DMS 273 treated with DMSO at 0.1 percent for 48 hours (cell line): Measurements from ENCODE around the gene YBX1.
"Not testable (repeated sequence)": the region's sequence is repeated elsewhere in the genome, so short reads cannot be mapped to it uniquely, and the experiment has no call there.

ENCODE experiments used
- DNase-seq: peaks from one replicate; lab custom pipeline; 2025; lab: John Stamatoyannopoulos, UW

Gene YBX1

DNA sequence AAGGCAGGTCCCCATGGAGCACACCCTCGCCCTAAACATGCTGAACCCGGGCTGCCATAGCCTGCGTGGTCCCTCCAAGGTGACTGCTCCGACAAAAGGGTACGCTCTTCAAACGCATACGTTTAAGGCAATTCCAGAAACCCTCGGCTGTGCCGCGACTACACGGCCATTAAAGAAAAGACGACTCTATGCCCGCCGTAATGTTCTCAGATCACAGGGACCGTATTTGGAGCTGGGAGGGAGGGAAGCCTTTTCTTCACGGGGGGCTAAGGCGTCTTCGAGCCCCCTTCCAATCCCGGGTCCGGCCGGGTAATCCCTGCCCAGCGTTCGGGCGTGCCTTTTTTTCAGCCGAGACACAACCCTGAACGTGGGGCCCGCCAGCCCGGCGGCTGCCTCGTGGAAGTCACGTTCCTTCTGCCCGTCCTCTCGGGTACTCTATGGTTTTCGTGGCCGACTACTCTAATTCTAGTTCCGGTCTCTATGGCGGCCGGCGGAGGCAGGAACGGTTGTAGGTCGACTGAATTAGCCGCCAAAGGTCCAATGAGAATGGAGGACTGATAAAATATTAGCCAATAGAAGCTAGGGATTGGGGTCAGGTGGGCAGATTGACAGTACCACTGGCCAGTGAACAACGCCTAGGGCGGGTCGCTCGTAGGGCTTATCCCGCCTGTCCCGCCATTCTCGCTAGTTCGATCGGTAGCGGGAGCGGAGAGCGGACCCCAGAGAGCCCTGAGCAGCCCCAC is at the start of gene YBX1:
YBX1 (plus strand) TSS at position 678 of the 743 bp plus-strand sequence. CDS start 148 bp downstream, outside the sequence.
- peak; percentile 97 for DNase-seq

- DNase-seq, result no peak
Measured at GRCh38 chr1:42639116-42639515, 43.1 kb upstream of the YBX1 start.

DNA sequence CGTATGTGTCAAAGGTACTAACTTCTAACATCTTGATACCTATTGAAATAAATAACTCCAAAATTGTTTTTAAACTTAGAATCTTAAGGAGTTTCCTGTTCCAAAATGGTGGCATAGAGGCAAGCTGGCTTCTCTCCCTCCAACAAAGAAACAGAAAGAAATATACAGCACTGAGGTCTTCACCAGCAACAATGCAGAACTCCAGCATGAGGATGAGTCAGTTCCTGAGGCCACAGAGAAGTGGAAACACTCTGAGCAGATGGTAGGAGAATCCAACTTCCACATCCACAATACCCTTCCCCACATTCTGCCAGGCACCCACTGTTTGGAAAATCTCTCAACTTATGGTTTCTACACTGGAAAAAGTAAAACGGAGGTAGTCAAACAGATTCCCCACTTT is 36.2 kb upstream of the YBX1 start:
- no peak for DNase-seq

- DNase-seq, result no peak
Measured at GRCh38 chr1:42657201-42657600, 25.0 kb upstream of the YBX1 start.

DNA sequence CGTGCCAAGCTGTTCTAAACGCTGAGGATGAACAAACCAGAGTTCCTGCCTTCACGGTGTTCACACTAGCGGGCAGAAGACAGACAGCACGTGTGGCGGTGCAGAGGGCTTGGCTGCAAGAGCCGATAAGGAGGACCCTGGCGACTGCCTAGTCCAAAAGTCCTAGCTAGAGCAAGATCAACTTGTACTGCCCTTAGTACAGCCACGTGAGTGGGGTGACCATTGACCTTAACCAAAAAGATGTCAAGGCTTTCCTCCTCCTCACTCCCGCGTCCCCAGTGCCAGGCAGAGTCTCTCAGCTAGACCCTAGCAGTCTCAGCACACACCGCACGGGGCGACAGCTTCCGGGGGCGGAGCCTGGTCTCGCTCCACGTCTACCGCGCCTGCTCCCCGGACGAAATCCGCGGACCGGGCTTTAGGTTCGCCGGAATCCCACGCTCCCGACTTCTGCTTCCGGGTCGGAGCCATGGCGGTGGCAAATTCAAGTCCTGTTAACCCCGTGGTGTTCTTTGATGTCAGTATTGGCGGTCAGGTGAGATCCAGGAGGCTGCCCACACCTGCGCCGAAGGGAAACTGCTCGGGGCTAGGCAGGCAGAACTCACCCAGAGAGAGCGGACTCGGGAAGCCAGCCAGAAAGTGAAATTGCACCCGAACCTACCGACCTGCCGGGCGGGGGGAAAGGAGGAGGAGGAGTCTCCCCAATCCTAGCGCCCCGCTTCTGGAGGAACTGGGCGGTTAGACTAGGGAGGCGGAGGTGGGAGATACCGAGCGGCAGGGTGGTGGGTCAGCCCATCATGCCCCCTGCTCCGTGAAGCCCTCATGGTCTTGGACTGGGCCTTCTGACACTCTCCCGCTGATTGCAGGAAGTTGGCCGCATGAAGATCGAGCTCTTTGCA is 24.0 kb upstream of the YBX1 start, which contains the start of gene PPIH:
PPIH (plus strand) TSS at position 443 of the 896 bp plus-strand sequence; CDS start at position 467, 24 bp downstream.
- peak; percentile 84 for DNase-seq

- DNase-seq, result no peak
Measured at GRCh38 chr1:42658877-42659337, 23.3 kb upstream of the YBX1 start.

DNA sequence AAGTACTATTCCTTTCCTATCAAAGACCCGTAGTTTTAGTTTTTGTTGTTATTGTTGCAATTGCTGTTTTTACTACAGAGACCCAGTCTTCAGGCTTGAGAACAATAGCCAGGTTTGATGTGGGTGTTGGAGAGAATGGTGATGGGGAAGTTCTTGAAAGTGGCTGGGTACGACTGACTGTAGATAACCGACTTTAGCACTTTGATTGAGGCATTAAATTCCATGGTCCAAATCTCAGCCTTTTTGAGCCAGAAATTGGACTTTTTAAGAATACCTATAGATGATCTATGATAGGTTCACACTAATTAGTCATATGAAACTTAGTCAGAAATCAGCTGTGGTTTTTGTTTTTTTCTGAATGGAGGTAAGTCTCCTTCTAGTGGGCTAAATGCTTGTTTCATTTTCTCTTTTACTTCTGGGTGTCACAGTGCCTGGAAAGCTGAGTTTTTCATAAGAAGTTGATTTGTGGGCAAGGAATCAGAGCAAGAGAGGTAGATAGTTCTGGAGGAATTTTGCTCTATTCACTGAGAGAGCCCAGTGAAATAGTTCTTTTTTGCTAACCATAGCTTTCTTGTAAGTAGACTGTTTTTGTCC is 21.2 kb upstream of the YBX1 start:
- no peak for DNase-seq

- no peak for DNase-seq
Measured at GRCh38 chr1:42669936-42670335, 12.3 kb upstream of the YBX1 start.

DNA sequence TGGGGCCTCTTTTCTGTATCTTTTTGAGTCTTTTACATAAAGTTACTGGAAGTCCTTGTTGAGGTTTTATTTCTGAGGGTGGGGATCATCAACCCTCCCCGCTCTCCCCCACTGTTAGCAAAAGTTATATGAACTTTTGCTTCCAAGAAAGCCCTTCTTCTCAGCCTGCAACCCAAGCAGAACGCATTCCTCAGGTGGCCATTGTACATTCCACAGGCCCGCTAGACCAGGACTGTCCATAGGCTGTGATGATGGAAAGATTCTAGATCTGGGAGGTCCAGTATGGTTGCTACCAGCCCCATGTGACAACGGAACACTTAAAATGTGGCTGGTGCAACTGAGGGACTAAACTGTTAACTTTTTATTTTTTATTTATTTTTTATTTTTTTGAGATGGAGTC is 11.8 kb upstream of the YBX1 start:
- no peak for DNase-seq

- DNase-seq, result no peak
Measured at GRCh38 chr1:42674214-42674613, 8.0 kb upstream of the YBX1 start.

GRCh38 chr1:42674682-42675081 is 7.5 kb upstream of the YBX1 start:
- no peak for DNase-seq

- DNase-seq, result no peak
Measured at GRCh38 chr1:42675467-42675866, 6.8 kb upstream of the YBX1 start.

DNA sequence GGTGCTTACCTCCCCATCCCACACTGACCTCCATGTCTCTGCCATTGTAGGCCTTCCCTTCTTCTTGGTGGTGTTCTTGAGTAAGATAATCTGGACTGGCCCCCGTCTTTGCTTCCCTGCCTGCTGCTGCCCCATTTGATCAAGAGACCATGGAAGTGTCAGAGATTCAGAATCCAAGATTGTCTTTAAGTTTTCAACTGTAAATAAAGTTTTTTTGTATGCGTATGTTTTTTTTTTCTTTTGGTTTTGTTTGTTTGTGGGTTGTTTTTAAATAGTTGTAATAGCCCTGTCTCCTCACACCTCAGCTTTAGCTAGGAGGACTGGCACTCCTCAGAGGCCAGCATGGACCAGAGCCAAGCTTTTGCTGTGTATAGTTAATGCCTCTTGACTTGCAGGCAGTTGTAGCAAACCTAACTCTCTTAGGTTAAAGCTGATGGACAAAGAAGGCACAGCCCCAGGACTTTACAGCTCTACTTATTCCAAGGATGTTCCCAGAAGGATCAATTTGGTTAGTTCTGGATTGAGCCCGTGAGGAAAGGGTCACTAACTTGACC is 5.6 kb upstream of the YBX1 start:
- DNase-seq, result no peak

DNA sequence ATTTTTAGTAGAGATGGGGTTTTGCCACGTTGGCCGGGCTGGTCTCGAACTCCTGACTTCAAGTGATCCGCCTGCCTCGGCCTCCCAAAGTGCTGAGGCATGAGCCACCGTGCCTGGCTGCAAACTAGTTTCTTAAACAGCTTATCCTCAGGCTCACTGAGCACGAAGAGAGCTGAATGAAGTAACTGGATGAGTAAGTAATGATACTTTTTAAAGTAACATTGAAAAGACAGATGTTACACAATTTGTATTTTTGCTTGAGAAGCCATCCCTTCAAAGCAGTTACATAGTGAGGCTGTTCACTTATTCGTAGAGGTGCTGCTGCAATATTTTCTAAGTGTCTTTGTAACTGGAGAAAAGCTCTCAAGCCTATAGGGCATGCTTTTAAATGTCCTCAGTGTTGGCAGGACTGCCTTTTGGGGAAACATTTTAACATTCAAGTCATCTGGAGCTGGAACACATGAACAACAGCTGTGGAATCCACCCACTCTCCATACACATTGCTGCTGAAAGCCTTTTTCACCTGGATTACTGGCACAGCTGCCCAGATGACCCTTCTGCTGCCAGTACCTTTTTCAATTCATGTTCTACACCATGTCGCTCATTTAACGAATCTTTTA is 2.7 kb upstream of the YBX1 start:
- DNase-seq, result no peak

DNA sequence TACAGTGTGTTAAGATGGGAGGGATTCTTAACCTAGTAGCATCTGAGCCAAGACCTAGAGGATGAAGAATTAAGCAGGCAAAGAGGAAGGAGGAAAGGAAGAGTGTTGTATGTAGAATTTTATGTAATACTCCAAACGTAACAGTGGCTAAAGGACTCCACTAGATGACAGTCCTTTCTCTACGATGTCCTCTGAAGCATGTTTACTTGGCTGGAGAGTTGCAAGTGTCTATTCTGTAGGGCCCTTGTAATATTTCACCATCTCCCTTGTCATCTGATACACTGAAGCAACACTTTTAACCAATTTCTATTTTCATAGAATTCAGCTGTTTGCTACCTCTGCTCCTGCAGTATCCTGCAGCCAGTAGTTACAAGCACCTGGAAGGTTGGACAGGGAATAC is 2.2 kb upstream of the YBX1 start:
- no peak for DNase-seq

DNA sequence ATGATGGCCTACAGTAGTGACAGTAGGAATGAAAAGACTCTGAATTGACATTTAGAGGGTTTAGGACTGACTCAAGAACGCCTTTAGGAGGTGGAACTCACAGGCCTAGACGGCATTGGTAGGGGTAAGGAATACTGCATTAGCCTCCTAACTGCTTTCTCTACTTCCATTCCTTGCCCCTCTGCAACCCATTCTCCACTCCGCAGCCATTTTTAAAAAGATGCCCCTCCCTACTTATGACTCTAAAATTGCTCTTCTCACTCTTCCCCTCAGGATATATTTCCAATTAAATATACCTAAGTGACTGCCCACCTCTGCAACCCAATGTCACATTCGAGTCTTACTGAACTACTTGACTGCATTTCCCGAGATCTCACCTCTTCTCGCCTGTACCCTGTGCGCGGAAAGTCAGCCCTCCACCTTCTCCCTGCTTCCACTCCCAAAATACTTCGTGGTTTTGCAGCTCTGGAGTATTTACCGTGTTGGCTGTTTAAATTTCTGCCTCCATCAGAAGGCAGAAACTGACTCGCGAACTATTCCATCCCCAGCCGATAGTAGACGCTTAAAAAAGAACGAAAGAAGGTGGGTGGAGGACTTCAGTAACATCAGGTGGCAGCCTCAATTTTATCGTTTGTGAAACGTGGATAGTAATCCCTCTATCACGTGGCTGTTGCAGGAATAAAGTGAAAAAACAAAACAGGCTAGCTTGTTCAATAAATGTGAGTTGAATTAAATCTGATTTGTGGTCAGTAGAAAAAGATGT is 1.1 kb upstream of the YBX1 start:
- no peak for DNase-seq

GRCh38 chr1:42682484-42682738 is 193 bp downstream of the YBX1 start:
- DNase-seq, result not testable (repeated sequence)

GRCh38 chr1:42682739-42683531 is 717 bp downstream of the YBX1 start:
- DNase-seq, result no peak

- DNase-seq, result no peak
Measured at GRCh38 chr1:42684139-42684538, 1.9 kb downstream of the YBX1 start.

DNA sequence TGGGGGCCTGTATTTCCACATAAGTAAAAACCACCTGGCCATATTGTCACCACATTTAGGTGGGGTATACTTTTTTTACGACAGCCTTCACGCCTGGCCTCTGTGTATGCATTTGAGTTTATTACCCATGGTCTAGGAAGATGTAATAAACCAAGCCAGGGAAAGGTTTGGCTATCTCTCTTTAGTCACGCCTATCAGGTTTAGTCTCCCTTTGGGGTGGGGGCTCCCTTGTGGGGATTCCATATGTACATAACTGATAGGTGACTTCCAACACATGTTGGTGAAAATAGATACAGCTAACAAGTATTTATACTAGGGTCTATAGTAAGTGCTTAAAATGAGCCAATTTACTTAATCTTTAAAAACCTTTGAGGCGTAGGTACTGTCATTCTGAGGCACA is 4.2 kb downstream of the YBX1 start:
- no peak for DNase-seq

DNA sequence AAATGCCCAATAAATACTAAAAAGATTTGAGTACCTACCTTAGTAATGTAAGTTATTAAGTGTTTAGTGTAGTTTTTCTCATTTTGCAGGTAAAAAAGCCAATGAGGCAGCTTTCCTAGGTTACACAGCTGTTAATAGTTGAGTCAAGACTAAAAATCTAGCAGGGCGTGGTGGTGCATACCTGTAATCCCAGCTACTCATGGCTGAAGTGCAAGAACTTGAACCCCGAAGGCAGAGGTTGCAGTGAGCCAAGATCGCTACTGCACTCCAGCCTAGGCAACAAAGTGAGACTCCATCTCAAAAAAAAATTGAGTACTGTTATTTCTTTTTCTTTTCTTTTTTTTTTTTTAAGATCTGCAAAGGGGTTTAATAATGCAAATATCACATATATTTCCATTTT is 7.7 kb downstream of the YBX1 start:
- no peak for DNase-seq
